Measurements from ENCODE around the gene GRIN2D. TPM values are rescaled to one million over a fixed set of nuclear protein-coding genes. Genes with fewer than 3 reads are reported as not detected.

Gene GRIN2D
- polyA plus RNA-seq, 3 donors = 0.13 to 0.29 TPM; not detected in 1

GRCh38 chr19:48348737-48349136 is 44.7 kb upstream of the GRIN2D start:
- Histone ChIP-seq H3K27me3 (ENCODE audit: control insufficient read depth in 2 of 2, insufficient read depth in 2 of 2, low read length in 2 of 2) (no peaks in the 10 kb centered on the region), H3K27ac (ENCODE audit: low read depth in 1 of 2, low read length in 2 of 2) (no peak overlapping the region), H3K79me2 (ENCODE audit: insufficient read depth, low read length) (no peaks in the 10 kb centered on the region), H3K4me3 (replicated peaks in 1 of 3; ENCODE audit: low read depth in 2 of 3, low read length in 3 of 3) (no peak overlapping the region), H3K4me2 (replicated peaks; ENCODE audit: extremely low read depth, low read length, poor library complexity, severe bottlenecking) (no peak overlapping the region), H3K9me3 (replicated peaks in 1 of 2; ENCODE audit: control insufficient read depth in 1 of 2, insufficient read depth in 1 of 2, low read length in 2 of 2) (no peaks in the 10 kb centered on the region), H3K4me1 (ENCODE audit: control insufficient read depth in 1 of 2, insufficient read depth in 2 of 2, low read length in 2 of 2) (no peaks in the 10 kb centered on the region), H3K36me3 (replicated peaks in 1 of 2; ENCODE audit: control insufficient read depth in 1 of 2, insufficient read depth in 2 of 2, low read length in 2 of 2) (no peaks in the 10 kb centered on the region), H2AFZ (ENCODE audit: insufficient read depth, low read depth, low read length, poor library complexity, severe bottlenecking) (no peak overlapping the region), H4K20me1 (ENCODE audit: insufficient read depth, low read length) (no peaks in the 10 kb centered on the region), H3K9ac (ENCODE audit: insufficient read depth, low read length, poor library complexity, severe bottlenecking) (no peak overlapping the region)
- Mint-ChIP-seq H3K36me3 (peaks cover 7 to 9% of the 10 kb centered on the region in 2 donors), H3K4me3 (no peak overlapping the region), H3K4me1 (no peaks in the 10 kb centered on the region), H3K27ac (peak overlapping the region in 1 of 7 donors; percentile 19), H3K27me3 (ENCODE audit: low read depth in 3 of 3) (peaks cover 0 to 1% (median 0%) of the 10 kb centered on the region in 3 donors), H3K9me3 (peaks cover 0 to 1% (median 0%) of the 10 kb centered on the region in 7 donors)
- TF ChIP-seq CTCF (IDR thresholded peaks at IDR 0.05) = no peak
- WGBS (ENCODE audit: insufficient coverage) = no CpG with 5 or more reads among the region's 7 CpGs
- no peak for DNase-seq
- intact Hi-C loops (cut with micrococcal nuclease) = no loop called here

GRCh38 chr19:48350856-48351255 is 42.6 kb upstream of the GRIN2D start:
- WGBS (ENCODE audit: insufficient coverage) = 97% methylated on average over 5 of the region's 5 CpGs
- Histone ChIP-seq H4K20me1 (ENCODE audit: insufficient read depth, low read length) (no peaks in the 10 kb centered on the region), H2AFZ (ENCODE audit: insufficient read depth, low read depth, low read length, poor library complexity, severe bottlenecking) (no peak overlapping the region), H3K4me3 (replicated peaks in 1 of 3; ENCODE audit: low read depth in 2 of 3, low read length in 3 of 3) (no peak overlapping the region), H3K27ac (ENCODE audit: low read depth in 1 of 2, low read length in 2 of 2) (no peak overlapping the region), H3K27me3 (ENCODE audit: control insufficient read depth in 2 of 2, insufficient read depth in 2 of 2, low read length in 2 of 2) (no peaks in the 10 kb centered on the region), H3K4me2 (replicated peaks; ENCODE audit: extremely low read depth, low read length, poor library complexity, severe bottlenecking) (no peak overlapping the region), H3K9ac (ENCODE audit: insufficient read depth, low read length, poor library complexity, severe bottlenecking) (no peak overlapping the region), H3K4me1 (ENCODE audit: control insufficient read depth in 1 of 2, insufficient read depth in 2 of 2, low read length in 2 of 2) (no peaks in the 10 kb centered on the region), H3K79me2 (ENCODE audit: insufficient read depth, low read length) (no peaks in the 10 kb centered on the region), H3K9me3 (replicated peaks in 1 of 2; ENCODE audit: control insufficient read depth in 1 of 2, insufficient read depth in 1 of 2, low read length in 2 of 2) (no peaks in the 10 kb centered on the region), H3K36me3 (replicated peaks in 1 of 2; ENCODE audit: control insufficient read depth in 1 of 2, insufficient read depth in 2 of 2, low read length in 2 of 2) (no peaks in the 10 kb centered on the region)
- Mint-ChIP-seq H3K4me1 (no peaks in the 10 kb centered on the region), H3K27ac (no peak overlapping the region), H3K9me3 (peaks cover 0 to 1% (median 0%) of the 10 kb centered on the region in 7 donors), H3K27me3 (ENCODE audit: low read depth in 3 of 3) (peaks cover 0 to 3% (median 0%) of the 10 kb centered on the region in 3 donors), H3K36me3 (peaks cover 6 to 9% of the 10 kb centered on the region in 2 donors), H3K4me3 (no peak overlapping the region)
- no peak for TF ChIP-seq CTCF (IDR thresholded peaks at IDR 0.05)
- DNase-seq = no peak
- intact Hi-C loops (cut with micrococcal nuclease) = loop anchor here (5.0 kb wide), 2 partner anchors 34 to 39 kb away; no protein-coding TSS in a partner anchor
